Neural progenitor cell (in vitro differentiated cells): ENCODE measurements around the gene SIRT1. TPM values are rescaled to one million over a fixed set of nuclear protein-coding genes. Genes with fewer than 3 reads are reported as not detected.
A peak's percentile ranks its signal among the peaks of the same experiment; 100 is the strongest.

Experiments
- DNase-seq: peaks from one replicate; pipeline ENCODE4 v3.0.0-alpha.2; 2016; ENCODE audit warnings: low spot score
- H2AFZ ChIP-seq: fragments of 200-600 bp; sonication (generic); replicated peaks from 2 replicates; pipeline ENCODE4 v1.6.1; 2016; ENCODE audit warnings: antibody characterized with exemption
- H3F3A ChIP-seq: fragments of 200-600 bp; sonication (generic); 2 replicates; pipeline ENCODE4 v1.6.1; 2016; ENCODE audit warnings: antibody characterized with exemption, low read depth
- H3K27ac ChIP-seq: fragments of 200-600 bp; sonication (generic); 2 replicates; pipeline ENCODE4 v1.5.1; 2016; ENCODE audit warnings: mild to moderate bottlenecking
- H3K27me3 ChIP-seq: fragments of 200-600 bp; sonication (generic); 2 replicates; pipeline ENCODE4 v1.6.1; 2016; ENCODE audit warnings: mild to moderate bottlenecking, moderate library complexity
- H3K36me3 ChIP-seq: fragments of 200-600 bp; sonication (generic); 2 replicates; pipeline ENCODE4 v1.5.1; 2016
- H3K4me1 ChIP-seq: fragments of 200-600 bp; sonication (generic); 2 replicates; pipeline ENCODE4 v1.6.1; 2016; ENCODE audit warnings: mixed run types
- H3K4me2 ChIP-seq: fragments of 200-600 bp; sonication (generic); 2 replicates; pipeline ENCODE4 v1.6.1; 2016
- H3K4me3 ChIP-seq: fragments of 200-600 bp; sonication (generic); 2 replicates; pipeline ENCODE4 v1.5.1; 2016
- H3K79me2 ChIP-seq: fragments of 200-600 bp; sonication (generic); 2 replicates; pipeline ENCODE4 v1.6.1; 2016; ENCODE audit warnings: low read depth
- H3K9ac ChIP-seq: fragments of 200-600 bp; sonication (generic); 2 replicates; pipeline ENCODE4 v1.6.1; 2016
- H3K9me3 ChIP-seq: fragments of 200-600 bp; sonication (generic); 2 replicates; pipeline ENCODE4 v1.5.1; 2016; ENCODE audit warnings: low read depth
- H4K20me1 ChIP-seq: fragments of 200-600 bp; sonication (generic); 2 replicates; pipeline ENCODE4 v1.6.1; 2016; ENCODE audit warnings: low read depth
- H3K27ac Mint-ChIP-seq: 3 replicates; pipeline ENCODE4 v1.8.0; 2021; ENCODE audit warnings: mixed read lengths
- H3K27me3 Mint-ChIP-seq: 2 replicates; pipeline ENCODE4 v1.8.0; 2022; ENCODE audit warnings: low read depth, mild to moderate bottlenecking, inconsistent platforms, moderate library complexity, mixed read lengths; ENCODE audit not compliant: insufficient read depth
- H3K36me3 Mint-ChIP-seq: 3 replicates; pipeline ENCODE4 v1.8.0; 2021; ENCODE audit warnings: mixed read lengths
- H3K4me1 Mint-ChIP-seq: 3 replicates; pipeline ENCODE4 v1.8.0; 2021; ENCODE audit warnings: mixed read lengths
- H3K4me3 Mint-ChIP-seq: 3 replicates; pipeline ENCODE4 v1.8.0; 2021; ENCODE audit warnings: mild to moderate bottlenecking, moderate library complexity, mixed read lengths
- H3K9me3 Mint-ChIP-seq: 3 replicates; pipeline ENCODE4 v1.8.0; 2020; ENCODE audit warnings: mixed read lengths
- EZH2 ChIP-seq: fragments of 200-600 bp; sonication (generic); IDR thresholded peaks from 2 replicates; pipeline ENCODE4 v1.6.1; 2017; ENCODE audit warnings: antibody characterized with exemption, mild to moderate bottlenecking, moderate library complexity
- EZH2phosphoT487 ChIP-seq: fragments of 200-600 bp; sonication (generic); IDR thresholded peaks from 2 replicates; pipeline ENCODE4 v1.6.1; 2017; ENCODE audit warnings: antibody characterized with exemption
- total RNA-seq: library from RNA; depleted of rRNA; stranded (reverse); fragments of >200 nt; gene quantifications from 2 replicates; pipeline ENCODE4 v1.2.3, GENCODE V29; 2015; ENCODE audit warnings: low replicate concordance
- TF ChIP-seq, protein P1 (sequence below): fragments of 200-600 bp; sonication (generic); IDR thresholded peaks from 2 replicates; pipeline ENCODE4 v1.5.1; 2017; ENCODE audit warnings: antibody characterized with exemption, mild to moderate bottlenecking

The SIRT1 gene
- total RNA-seq, 1 donor from 2014 or later = 48.5 TPM

DNA sequence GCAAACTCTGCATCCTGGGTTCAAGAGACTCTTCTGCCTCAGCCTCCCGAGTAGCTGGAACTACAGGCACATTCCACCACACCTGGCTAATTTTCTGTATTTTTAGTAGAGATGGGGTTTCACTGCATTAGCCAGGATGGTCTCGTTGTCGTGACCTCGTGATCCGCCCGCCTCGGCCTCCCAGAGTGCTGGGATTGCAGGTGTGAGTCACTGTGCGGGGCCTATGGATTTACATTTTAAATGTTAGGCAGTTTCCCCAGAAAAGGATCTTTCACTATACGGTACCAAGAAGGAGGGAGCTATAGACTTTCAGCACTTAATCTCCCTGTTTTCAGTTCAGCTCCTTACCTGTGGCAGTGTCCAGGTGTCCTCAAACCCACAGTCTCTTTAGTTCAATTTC lies 50.8 kb downstream of the SIRT1 start:
- DNase-seq = no peak

GRCh38 chr10:67936416-67936815 lies 52.0 kb downstream of the SIRT1 start:
- H3K36me3 ChIP-seq = no peaks in the 10 kb centered on the region
- TF ChIP-seq EZH2phosphoT487 = no peak
- TF ChIP-seq EZH2 = no peak
- TF ChIP-seq, protein P1, sequence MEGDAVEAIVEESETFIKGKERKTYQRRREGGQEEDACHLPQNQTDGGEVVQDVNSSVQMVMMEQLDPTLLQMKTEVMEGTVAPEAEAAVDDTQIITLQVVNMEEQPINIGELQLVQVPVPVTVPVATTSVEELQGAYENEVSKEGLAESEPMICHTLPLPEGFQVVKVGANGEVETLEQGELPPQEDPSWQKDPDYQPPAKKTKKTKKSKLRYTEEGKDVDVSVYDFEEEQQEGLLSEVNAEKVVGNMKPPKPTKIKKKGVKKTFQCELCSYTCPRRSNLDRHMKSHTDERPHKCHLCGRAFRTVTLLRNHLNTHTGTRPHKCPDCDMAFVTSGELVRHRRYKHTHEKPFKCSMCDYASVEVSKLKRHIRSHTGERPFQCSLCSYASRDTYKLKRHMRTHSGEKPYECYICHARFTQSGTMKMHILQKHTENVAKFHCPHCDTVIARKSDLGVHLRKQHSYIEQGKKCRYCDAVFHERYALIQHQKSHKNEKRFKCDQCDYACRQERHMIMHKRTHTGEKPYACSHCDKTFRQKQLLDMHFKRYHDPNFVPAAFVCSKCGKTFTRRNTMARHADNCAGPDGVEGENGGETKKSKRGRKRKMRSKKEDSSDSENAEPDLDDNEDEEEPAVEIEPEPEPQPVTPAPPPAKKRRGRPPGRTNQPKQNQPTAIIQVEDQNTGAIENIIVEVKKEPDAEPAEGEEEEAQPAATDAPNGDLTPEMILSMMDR = no peak

More for the DNA sequence above, 50.8 kb downstream of the SIRT1 start:
- peaks cover 13% of the 10 kb centered on the region for H3K36me3 Mint-ChIP-seq
- H3K4me1 Mint-ChIP-seq = no peaks in the 10 kb centered on the region
- Histone ChIP-seq H3F3A (no peaks in the 10 kb centered on the region), H3K79me2 (no peaks in the 10 kb centered on the region), H3K4me1 (no peaks in the 10 kb centered on the region), H3K4me2 (no peak overlapping the region), H3K27ac (no peak overlapping the region), H3K9me3 (no peaks in the 10 kb centered on the region), H3K4me3 (no peak overlapping the region), H2AFZ (no peak overlapping the region), H3K9ac (no peak overlapping the region), H4K20me1 (no peaks in the 10 kb centered on the region), H3K36me3 (no peaks in the 10 kb centered on the region), H3K27me3 (no peaks in the 10 kb centered on the region)
- H3K9me3 Mint-ChIP-seq = no peaks in the 10 kb centered on the region
- no peaks in the 10 kb centered on the region for H3K27me3 Mint-ChIP-seq
- H3K27ac Mint-ChIP-seq = no peak overlapping the region
- no peak overlapping the region for H3K4me3 Mint-ChIP-seq
- TF ChIP-seq EZH2 = no peak
- TF ChIP-seq, protein P1 = no peak

DNA sequence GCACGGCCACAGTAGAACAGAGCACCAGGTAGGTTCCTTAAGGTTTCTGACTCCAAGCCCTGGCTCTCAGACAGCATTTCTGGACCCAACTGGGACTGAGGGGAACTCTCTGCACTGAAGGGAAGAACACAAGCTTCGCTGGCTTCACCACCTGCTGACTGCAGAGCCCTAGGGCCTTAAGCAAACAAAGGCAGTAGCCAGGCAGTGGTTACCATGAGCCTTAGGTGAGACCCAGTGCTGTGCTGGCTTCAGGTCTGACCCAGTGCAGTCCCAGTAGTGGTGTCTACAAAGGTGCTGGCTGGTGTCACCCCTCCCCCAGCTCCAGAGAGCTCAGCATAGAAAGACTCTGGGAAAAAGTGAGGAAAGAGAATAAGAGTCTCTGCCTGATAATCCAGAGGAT lies 59.5 kb downstream of the SIRT1 start:
- H3K4me3 Mint-ChIP-seq = no peak overlapping the region
- TF ChIP-seq, protein P1 = no peak
- no peak for TF ChIP-seq EZH2phosphoT487
- no peak for TF ChIP-seq EZH2

More at GRCh38 chr10:67936416-67936815, 52.0 kb downstream of the SIRT1 start:
- H3K4me1 Mint-ChIP-seq = no peaks in the 10 kb centered on the region
- no peaks in the 10 kb centered on the region for H3F3A ChIP-seq
- H3K4me1 ChIP-seq = no peaks in the 10 kb centered on the region
- no peaks in the 10 kb centered on the region for H3K27me3 ChIP-seq
- H3K9ac ChIP-seq = no peak overlapping the region
- H3K9me3 ChIP-seq = no peaks in the 10 kb centered on the region
- H3K27ac Mint-ChIP-seq = no peak overlapping the region
- H3K27me3 Mint-ChIP-seq = no peaks in the 10 kb centered on the region
- no peak overlapping the region for H3K4me3 Mint-ChIP-seq
- H3K4me3 ChIP-seq = no peak overlapping the region
- no peak overlapping the region for H2AFZ ChIP-seq
- peak overlapping the region; percentile 6 for H3K27ac ChIP-seq
- peaks cover 12% of the 10 kb centered on the region for H3K36me3 Mint-ChIP-seq
- no peak overlapping the region for H3K4me2 ChIP-seq
- H3K9me3 Mint-ChIP-seq = no peaks in the 10 kb centered on the region
- H4K20me1 ChIP-seq = no peaks in the 10 kb centered on the region
- no peak for DNase-seq
- no peaks in the 10 kb centered on the region for H3K79me2 ChIP-seq

More for the DNA sequence above, 59.5 kb downstream of the SIRT1 start:
- no peak overlapping the region for H3K9ac ChIP-seq
- H3K36me3 ChIP-seq = peaks cover 7% of the 10 kb centered on the region
- no peak overlapping the region for H3K4me3 ChIP-seq
- H4K20me1 ChIP-seq = no peaks in the 10 kb centered on the region
- Mint-ChIP-seq H3K36me3 (peaks cover 32% of the 10 kb centered on the region), H3K4me1 (no peaks in the 10 kb centered on the region), H3K9me3 (peaks cover 6% of the 10 kb centered on the region), H3K27ac (no peak overlapping the region), H3K27me3 (no peaks in the 10 kb centered on the region)
- no peaks in the 10 kb centered on the region for H3F3A ChIP-seq
- H3K9me3 ChIP-seq = no peaks in the 10 kb centered on the region
- peaks cover 11% of the 10 kb centered on the region for H3K4me1 ChIP-seq
- peak; percentile 7 for DNase-seq
- no peaks in the 10 kb centered on the region for H3K27me3 ChIP-seq
- no peak overlapping the region for H3K27ac ChIP-seq
- no peaks in the 10 kb centered on the region for H3K79me2 ChIP-seq
- H3K4me2 ChIP-seq = no peak overlapping the region
- H2AFZ ChIP-seq = no peak overlapping the region
